OCI-LY3 (cell line): ENCODE data around the gene IGSF22.

Source experiments
- H2AFZ ChIP-seq: fragments of 200-600, 300-600 bp; shearing (Covaris generic); 2 replicates; pipeline ENCODE4 v1.6.0; 2014; ENCODE audit warnings: antibody characterized with exemption, low read depth, low read length
- H3K27ac ChIP-seq: fragments of 200-600, 300-600 bp; sonication (generic); 2 replicates; pipeline ENCODE4 v1.5.1; 2014; ENCODE audit warnings: mild to moderate bottlenecking, low read length, moderate library complexity, mixed read lengths
- H3K27me3 ChIP-seq: fragments of 200-600, 300-600 bp; sonication (generic); 2 replicates; pipeline ENCODE4 v1.6.1; 2014; ENCODE audit warnings: low read depth, low read length, mixed read lengths
- H3K36me3 ChIP-seq: fragments of 200-600, 300-600 bp; sonication (generic); replicated peaks from 2 replicates; pipeline ENCODE3; 2014; ENCODE audit warnings: low read depth, low read length, mixed read lengths
- H3K4me1 ChIP-seq: fragments of 300-600, 200-600 bp; sonication (generic); 2 replicates; pipeline ENCODE4 v1.6.1; 2014; ENCODE audit warnings: low read length, mixed read lengths
- H3K4me2 ChIP-seq: fragments of 200-600, 300-600 bp; sonication (generic); 2 replicates; pipeline ENCODE4 v1.6.1; 2014; ENCODE audit warnings: low read length, mixed read lengths
- H3K4me3 ChIP-seq: fragments of 300-600, 200-600 bp; sonication (generic); 2 replicates; pipeline ENCODE4 v1.5.1; 2014; ENCODE audit warnings: antibody characterized with exemption, mild to moderate bottlenecking, low read length, moderate library complexity
- H3K79me2 ChIP-seq: fragments of 300-600, 200-600 bp; shearing (Covaris generic); 2 replicates; pipeline ENCODE4 v1.6.1; 2014; ENCODE audit warnings: mild to moderate bottlenecking, low read length, mixed read lengths
- H3K9ac ChIP-seq: fragments of 300-600, 200-600 bp; shearing (Covaris generic); 2 replicates; pipeline ENCODE4 v1.6.0; 2014; ENCODE audit warnings: mild to moderate bottlenecking, low read length, moderate library complexity
- H3K9me3 ChIP-seq: fragments of 200-600, 300-600 bp; shearing (Covaris generic); 2 replicates; pipeline ENCODE4 v1.6.1; 2014; ENCODE audit warnings: low read length, mixed read lengths; ENCODE audit not compliant: insufficient read depth
- H4K20me1 ChIP-seq: fragments of 200-600, 300-600 bp; sonication (generic); 2 replicates; pipeline ENCODE4 v1.6.1; 2016; ENCODE audit warnings: low read length, mixed read lengths; ENCODE audit not compliant: insufficient read depth
- CTCF ChIP-seq: fragments of 200-600, 300-600 bp; sonication (generic); IDR thresholded peaks from 2 replicates; pipeline ENCODE4 v1.5.1; 2014; ENCODE audit warnings: antibody characterized with exemption, low read length, low read depth
- EZH2phosphoT487 ChIP-seq: fragments of 200-600 bp; shearing (Covaris generic); IDR thresholded peaks from 2 replicates; pipeline ENCODE4 v1.6.1; 2018; ENCODE audit warnings: antibody characterized with exemption, mixed run types, low read depth

IGSF22 gene

GRCh38 chr11:18768978-18769377 is 43.0 kb upstream of the IGSF22 start:
- Histone ChIP-seq H3K4me3 (peak overlapping the region; percentile 37; the same call in 1 of the 2 replicates), H3K9ac (no peak overlapping the region), H3K9me3 (no peaks in the 10 kb centered on the region), H3K4me1 (peaks cover 31% of the 10 kb centered on the region), H3K79me2 (no peaks in the 10 kb centered on the region), H3K27ac (no peak overlapping the region), H3K36me3 (no peaks in the 10 kb centered on the region), H4K20me1 (no peaks in the 10 kb centered on the region), H3K4me2 (peak overlapping the region; percentile 72), H3K27me3 (peaks cover 50% of the 10 kb centered on the region), H2AFZ (no peak overlapping the region)
- TF ChIP-seq EZH2phosphoT487 = no peak
- TF ChIP-seq CTCF = no peak

GRCh38 chr11:18768472-18768901 is 42.5 kb upstream of the IGSF22 start:
- Histone ChIP-seq H3K27ac (no peak overlapping the region), H3K4me2 (peak overlapping the region; percentile 72), H3K9me3 (no peaks in the 10 kb centered on the region), H3K4me3 (peak overlapping the region; percentile 37), H3K27me3 (peaks cover 53% of the 10 kb centered on the region), H3K36me3 (no peaks in the 10 kb centered on the region), H3K4me1 (peaks cover 36% of the 10 kb centered on the region), H4K20me1 (0 out of 2 replicates have a peak, but pooled peaks cover 1% of the 10 kb centered on the region), H3K9ac (no peak overlapping the region), H2AFZ (no peak overlapping the region), H3K79me2 (no peaks in the 10 kb centered on the region)
- TF ChIP-seq EZH2phosphoT487 (no peak), CTCF (no peak)

DNA sequence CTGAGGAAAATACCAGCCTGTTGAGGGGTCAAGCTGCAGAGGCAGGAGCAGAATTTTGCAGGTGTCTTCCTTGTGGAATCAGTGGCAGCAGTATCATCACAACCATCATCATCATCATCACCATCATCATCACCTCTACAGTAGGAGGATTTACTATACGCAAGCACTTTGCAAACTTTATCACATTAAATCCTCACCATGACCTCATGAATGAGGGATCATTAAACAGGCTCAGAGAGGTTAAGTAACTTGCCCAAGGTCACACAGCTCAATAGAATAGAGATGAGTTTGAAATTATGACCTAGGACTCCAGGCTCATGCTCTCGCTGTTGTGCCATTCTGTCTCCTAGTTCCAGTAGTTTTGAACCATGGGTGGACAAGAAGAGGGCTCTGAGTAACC is 40.0 kb upstream of the IGSF22 start:
- H3K36me3 ChIP-seq = no peaks in the 10 kb centered on the region
- H3K9me3 ChIP-seq = no peaks in the 10 kb centered on the region
- no peak overlapping the region for H2AFZ ChIP-seq
- peaks cover 49% of the 10 kb centered on the region for H3K27me3 ChIP-seq
- no peak overlapping the region for H3K4me2 ChIP-seq
- H3K4me3 ChIP-seq = no peak overlapping the region
- no peak for TF ChIP-seq EZH2phosphoT487
- no peak for TF ChIP-seq CTCF
- 0 out of 2 replicates have a peak, but pooled peaks cover 7% of the 10 kb centered on the region for H4K20me1 ChIP-seq
- no peak overlapping the region for H3K9ac ChIP-seq
- H3K79me2 ChIP-seq = no peaks in the 10 kb centered on the region
- H3K4me1 ChIP-seq = peaks cover 38% of the 10 kb centered on the region
- H3K27ac ChIP-seq = no peak overlapping the region

DNA sequence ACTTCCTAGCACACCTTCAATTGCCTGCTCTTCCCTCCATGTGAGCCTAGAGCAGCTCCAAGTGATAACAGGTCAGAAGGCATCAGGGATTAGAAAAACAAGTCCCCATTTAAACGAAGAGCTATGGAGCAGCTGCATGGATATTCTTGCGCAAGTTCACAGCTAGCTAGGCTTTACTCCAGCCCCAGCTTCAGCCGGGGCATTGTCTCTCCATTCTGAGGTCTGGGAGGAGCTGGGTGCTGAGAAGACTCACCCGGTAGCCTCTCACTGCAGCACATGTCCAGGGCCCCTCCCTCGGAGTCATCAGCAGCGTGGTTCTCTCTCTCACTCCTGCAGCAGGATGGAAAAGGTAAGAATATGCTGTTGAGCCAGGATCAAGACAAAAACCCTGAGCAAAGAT is 39.6 kb upstream of the IGSF22 start:
- 0 out of 2 replicates have a peak, but pooled peaks cover 7% of the 10 kb centered on the region for H4K20me1 ChIP-seq
- no peak for TF ChIP-seq EZH2phosphoT487
- no peak for TF ChIP-seq CTCF
- H3K9ac ChIP-seq = no peak overlapping the region
- no peak overlapping the region for H3K27ac ChIP-seq
- no peaks in the 10 kb centered on the region for H3K9me3 ChIP-seq
- H3K79me2 ChIP-seq = no peaks in the 10 kb centered on the region
- no peak overlapping the region for H3K4me2 ChIP-seq
- no peak overlapping the region for H2AFZ ChIP-seq
- H3K4me3 ChIP-seq = no peak overlapping the region
- peaks cover 50% of the 10 kb centered on the region for H3K27me3 ChIP-seq
- peaks cover 38% of the 10 kb centered on the region for H3K4me1 ChIP-seq
- H3K36me3 ChIP-seq = no peaks in the 10 kb centered on the region
